Body of pancreas (tissue), 4 donors: ENCODE measurements around the gene NBEA. TPM values are rescaled to one million over a fixed set of nuclear protein-coding genes. Genes with fewer than 3 reads are reported as not detected.
"Not testable (repeated sequence)": the region's sequence is repeated elsewhere in the genome, so short reads cannot be mapped to it uniquely, and the experiment has no call there.

Experiments used
- ATAC-seq: fragments of 150-250 bp; one replicate; pipeline ENCODE4 v1.9.1; 2016
- DNase-seq, 4 donors: peaks; one replicate each; pipeline ENCODE4 v3.0.0-alpha.2; 2019
- H3K27ac ChIP-seq, 4 donors: fragments of 200-600 bp; sonication (generic); 1 replicate in 3 of 4; 2 replicates in 1 of 4; pipeline versions ENCODE4 v1.5.1 to v1.6.1; 2016 to 2019; ENCODE audit warnings: mild to moderate bottlenecking in 1 of 4, mixed read lengths in 1 of 4, moderate library complexity in 1 of 4
- H3K27me3 ChIP-seq, 2 donors: fragments of 200-600 bp; sonication (generic); one replicate each; pipeline ENCODE4 v1.6.0; 2016; ENCODE audit warnings: mild to moderate bottlenecking in 1 of 2
- H3K36me3 ChIP-seq, 2 donors: fragments of 200-600 bp; sonication (generic); replicated peaks in 1 of 2; 2 replicates each; pipeline ENCODE4 v1.5.1; 2016; ENCODE audit warnings: low read depth in 2 of 2; ENCODE audit not compliant: insufficient read depth in 1 of 2
- H3K4me1 ChIP-seq: fragments of 200-600 bp; sonication (generic); one replicate; pipeline ENCODE4 v1.6.0; 2016
- H3K4me3 ChIP-seq, 2 donors: fragments of 200-600 bp; sonication (generic); 1 replicate in 1 of 2; 2 replicates in 1 of 2; pipeline ENCODE4 v1.5.1; 2016 to 2019
- H3K9me3 ChIP-seq, 3 donors: fragments of 200-600 bp; sonication (generic); 1 replicate in 2 of 3; 2 replicates in 1 of 3; pipeline ENCODE4 v1.5.1; 2016
- CTCF ChIP-seq, 7 experiments: fragments of 450-650 bp in 4 of 7; fragments of 200-600 bp in 3 of 7; sonication (generic) in 3 of 7; IDR thresholded peaks; one replicate each; pipeline ENCODE4 v1.5.1; 2016 to 2019; ENCODE audit warnings: antibody characterized with exemption in 7 of 7
- POLR2A ChIP-seq, 3 donors: fragments of 450-650 bp; IDR thresholded peaks; one replicate each; pipeline ENCODE4 v1.6.1; 2016; ENCODE audit warnings: antibody characterized with exemption in 3 of 3, mild to moderate bottlenecking in 2 of 3
- WGBS, 2 donors: methylation state at CpG; one replicate each; pipeline ENCODE4 v1.1.5; 2017; 5-methylcytosine and 5-hydroxymethylcytosine counted together
- intact Hi-C: fragments of 100-400 bp; cut with DNase I; formaldehyde crosslinking; loops from one replicate; pipeline ENCODE4 v1.15.1; 2023
- total RNA-seq, 2 donors: library from RNA; depleted of rRNA; stranded (reverse); fragments of >200 nt; gene quantifications; one replicate each; pipeline ENCODE4 v1.1.0, GENCODE V29; 2016

NBEA gene
- total RNA-seq, 2 donors from 2014 or later = 9.6 to 19.1 TPM

- H3K9me3 ChIP-seq = no peaks in the 10 kb centered on the region
- no peak for TF ChIP-seq CTCF (IDR thresholded peaks at IDR 0.05)
- no peak for TF ChIP-seq POLR2A (IDR thresholded peaks at IDR 0.05)
- no peaks in the 10 kb centered on the region for H3K27me3 ChIP-seq
- ATAC-seq (no peak), DNase-seq (no peak)
- H3K4me3 ChIP-seq = no peak overlapping the region
- 74 to 79% methylated on average over 4 of the region's 4 CpGs for WGBS, 2 donors
- no peak overlapping the region for H3K27ac ChIP-seq
- H3K4me1 ChIP-seq = peaks cover 6% of the 10 kb centered on the region
- H3K36me3 ChIP-seq = no peaks in the 10 kb centered on the region
- intact Hi-C loops = no loop called here
Observed at GRCh38 chr13:34964558-34964957, 22.5 kb downstream of the NBEA start.

GRCh38 chr13:34967851-34968562 is 25.9 kb downstream of the NBEA start:
- intact Hi-C loops = no loop called here
- peaks cover 6% of the 10 kb centered on the region for H3K4me1 ChIP-seq

GRCh38 chr13:34969539-34969938 is 27.5 kb downstream of the NBEA start:
- H3K27me3 ChIP-seq, H3K36me3 ChIP-seq, H3K4me3 ChIP-seq, ATAC-seq, H3K9me3 ChIP-seq, intact Hi-C loops, H3K27ac ChIP-seq, DNase-seq, H3K4me1 ChIP-seq: not testable (repeated sequence)
- 89 to 91% methylated on average over 2 of the region's 2 CpGs for WGBS, 2 donors

More at GRCh38 chr13:34967851-34968562, 25.9 kb downstream of the NBEA start:
- Histone ChIP-seq H3K27ac (no peak overlapping the region), H3K4me3 (no peak overlapping the region), H3K36me3 (no peaks in the 10 kb centered on the region), H3K27me3 (no peaks in the 10 kb centered on the region), H3K9me3 (no peaks in the 10 kb centered on the region)
- TF ChIP-seq POLR2A (IDR thresholded peaks at IDR 0.05) = no peak
- TF ChIP-seq CTCF (IDR thresholded peaks at IDR 0.05) = no peak
- 44% methylated on average over 3 of the region's 3 CpGs for WGBS, 2 donors
- no peak for ATAC-seq
- DNase-seq = no peak

- Histone ChIP-seq H3K9me3 (no peaks in the 10 kb centered on the region), H3K27ac (no peak overlapping the region), H3K4me3 (no peak overlapping the region), H3K27me3 (no peaks in the 10 kb centered on the region), H3K36me3 (no peaks in the 10 kb centered on the region), H3K4me1 (peaks cover 6% of the 10 kb centered on the region)
- TF ChIP-seq POLR2A (IDR thresholded peaks at IDR 0.05) = no peak
- TF ChIP-seq CTCF (IDR thresholded peaks at IDR 0.05) = no peak
- intact Hi-C loops = no loop called here
- DNase-seq (no peak), ATAC-seq (no peak)
- 0 to 100% methylated on average over 1 of the region's 1 CpG for WGBS, 2 donors
Observed at GRCh38 chr13:34970961-34971360, 28.9 kb downstream of the NBEA start.

- 90 to 97% methylated on average over 2 of the region's 2 CpGs for WGBS, 2 donors
- no peak for ATAC-seq
Observed at GRCh38 chr13:34971473-34971872, 29.4 kb downstream of the NBEA start.

GRCh38 chr13:34985199-34985598 is 43.1 kb downstream of the NBEA start:
- peaks cover 0 to 15% (median 0%) of the 10 kb centered on the region in 3 donors for H3K9me3 ChIP-seq
- DNase-seq, H3K27ac ChIP-seq, ATAC-seq, H3K36me3 ChIP-seq, H3K4me1 ChIP-seq, H3K27me3 ChIP-seq, H3K4me3 ChIP-seq, intact Hi-C loops: not testable (repeated sequence)
- WGBS, 2 donors = 87% methylated on average over 5 of the region's 5 CpGs

More at GRCh38 chr13:34971473-34971872, 29.4 kb downstream of the NBEA start:
- TF ChIP-seq POLR2A (IDR thresholded peaks at IDR 0.05) (no peak), CTCF (IDR thresholded peaks at IDR 0.05) (no peak)
- intact Hi-C loops = no loop called here
- no peak overlapping the region for H3K4me3 ChIP-seq
- H3K27me3 ChIP-seq = no peaks in the 10 kb centered on the region
- DNase-seq = no peak
- H3K9me3 ChIP-seq = no peaks in the 10 kb centered on the region
- H3K36me3 ChIP-seq = no peaks in the 10 kb centered on the region
- peaks cover 6% of the 10 kb centered on the region for H3K4me1 ChIP-seq
- H3K27ac ChIP-seq = no peak overlapping the region
